Stimulated activated CD8-positive, alpha-beta memory T cell treated with anti-CD3 and anti-CD28 coated beads, Interleukin-2, amount 100 ng/mL, for 48 hours (primary cell): Measurements from ENCODE around the gene UBAC2.

Experiments
- DNase-seq, 2 donors: peaks; one replicate each; pipeline ENCODE4 v3.0.0-alpha.2; 2020; ENCODE audit warnings: low read depth in 2 of 2

The UBAC2 gene

GRCh38 chr13:99435998-99436397 lies 235.3 kb downstream of the UBAC2 start:
- no peak for DNase-seq
